ENCODE results near the gene KRTAP5-11.
"Not testable (repeated sequence)": the region's sequence is repeated elsewhere in the genome, so short reads cannot be mapped to it uniquely, and the experiment has no call there.

KRTAP5-11 gene

GRCh38 chr11:71604798-71605488 is 22.3 kb upstream of the KRTAP5-11 start:
- not testable (repeated sequence) for H4K20me1 ChIP-seq (ENCODE audit: insufficient read depth, low read length, poor library complexity, severe bottlenecking); H3F3A ChIP-seq (ENCODE audit: low read depth); H3K9me3 ChIP-seq (ENCODE audit: insufficient read depth, low read depth, low read length); H2AFZ ChIP-seq (ENCODE audit: low read length); H3K36me3 ChIP-seq (ENCODE audit: insufficient read depth, low read length); H3K4me2 ChIP-seq (ENCODE audit: low read depth, low read length, poor library complexity, severe bottlenecking); H3K79me2 ChIP-seq (ENCODE audit: insufficient read depth, low read length); H3K4me3 ChIP-seq (ENCODE audit: low read length, poor library complexity, severe bottlenecking); H3K4me1 ChIP-seq (ENCODE audit: insufficient read depth, low read length, poor library complexity, severe bottlenecking); H3K27me3 ChIP-seq (ENCODE audit: insufficient read depth, low read length, poor library complexity, severe bottlenecking); H3K9me2 ChIP-seq (replicated peaks; ENCODE audit: low read depth, low read length); H3K9ac ChIP-seq (ENCODE audit: low read depth, low read length, poor library complexity, severe bottlenecking)
- TF ChIP-seq, protein P1, sequence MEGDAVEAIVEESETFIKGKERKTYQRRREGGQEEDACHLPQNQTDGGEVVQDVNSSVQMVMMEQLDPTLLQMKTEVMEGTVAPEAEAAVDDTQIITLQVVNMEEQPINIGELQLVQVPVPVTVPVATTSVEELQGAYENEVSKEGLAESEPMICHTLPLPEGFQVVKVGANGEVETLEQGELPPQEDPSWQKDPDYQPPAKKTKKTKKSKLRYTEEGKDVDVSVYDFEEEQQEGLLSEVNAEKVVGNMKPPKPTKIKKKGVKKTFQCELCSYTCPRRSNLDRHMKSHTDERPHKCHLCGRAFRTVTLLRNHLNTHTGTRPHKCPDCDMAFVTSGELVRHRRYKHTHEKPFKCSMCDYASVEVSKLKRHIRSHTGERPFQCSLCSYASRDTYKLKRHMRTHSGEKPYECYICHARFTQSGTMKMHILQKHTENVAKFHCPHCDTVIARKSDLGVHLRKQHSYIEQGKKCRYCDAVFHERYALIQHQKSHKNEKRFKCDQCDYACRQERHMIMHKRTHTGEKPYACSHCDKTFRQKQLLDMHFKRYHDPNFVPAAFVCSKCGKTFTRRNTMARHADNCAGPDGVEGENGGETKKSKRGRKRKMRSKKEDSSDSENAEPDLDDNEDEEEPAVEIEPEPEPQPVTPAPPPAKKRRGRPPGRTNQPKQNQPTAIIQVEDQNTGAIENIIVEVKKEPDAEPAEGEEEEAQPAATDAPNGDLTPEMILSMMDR (conservative IDR thresholded peaks at IDR 0.05; ENCODE audit: low read length): peak; percentile 25; the same call in 1 of the 2 replicates

GRCh38 chr11:71603221-71603620 is 20.5 kb upstream of the KRTAP5-11 start:
- H3K4me3 ChIP-seq (ENCODE audit: low read length, poor library complexity, severe bottlenecking); H3K27me3 ChIP-seq (ENCODE audit: insufficient read depth, low read length, poor library complexity, severe bottlenecking); H4K20me1 ChIP-seq (ENCODE audit: insufficient read depth, low read length, poor library complexity, severe bottlenecking); H3K4me1 ChIP-seq (ENCODE audit: insufficient read depth, low read length, poor library complexity, severe bottlenecking); H3K9me3 ChIP-seq (ENCODE audit: insufficient read depth, low read depth, low read length); H2AFZ ChIP-seq (ENCODE audit: low read length); H3F3A ChIP-seq (ENCODE audit: low read depth); H3K9ac ChIP-seq (ENCODE audit: low read depth, low read length, poor library complexity, severe bottlenecking); H3K4me2 ChIP-seq (ENCODE audit: low read depth, low read length, poor library complexity, severe bottlenecking); H3K36me3 ChIP-seq (ENCODE audit: insufficient read depth, low read length); H3K79me2 ChIP-seq (ENCODE audit: insufficient read depth, low read length); H3K9me2 ChIP-seq (replicated peaks; ENCODE audit: low read depth, low read length): not testable (repeated sequence)

DNA sequence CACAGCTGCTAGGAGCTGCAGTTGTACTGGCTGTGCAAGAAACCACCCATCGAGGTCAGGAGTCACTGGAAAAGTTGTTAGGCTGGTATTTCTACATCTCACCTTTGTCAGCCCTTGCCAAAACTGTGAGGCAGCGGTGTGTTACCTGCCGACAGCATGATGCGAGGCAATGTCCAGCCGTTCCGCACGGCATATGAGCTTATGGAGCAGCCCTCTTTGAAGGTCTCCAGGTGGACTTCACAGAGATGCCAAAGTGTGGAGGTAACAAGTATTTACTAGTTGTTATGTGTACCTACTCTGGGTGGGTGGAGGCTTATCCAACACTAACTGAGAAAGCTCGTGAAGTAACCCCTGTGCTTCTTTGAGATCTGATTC is 6.9 kb upstream of the KRTAP5-11 start:
- H3K9me2 ChIP-seq (replicated peaks; ENCODE audit: low read depth, low read length); H3K4me1 ChIP-seq (ENCODE audit: insufficient read depth, low read length, poor library complexity, severe bottlenecking); H3K36me3 ChIP-seq (ENCODE audit: insufficient read depth, low read length); H3K79me2 ChIP-seq (ENCODE audit: insufficient read depth, low read length); H3K9ac ChIP-seq (ENCODE audit: low read depth, low read length, poor library complexity, severe bottlenecking); H3K4me3 ChIP-seq (ENCODE audit: low read length, poor library complexity, severe bottlenecking); H3K9me3 ChIP-seq (ENCODE audit: insufficient read depth, low read depth, low read length); H3K4me2 ChIP-seq (ENCODE audit: low read depth, low read length, poor library complexity, severe bottlenecking); H2AFZ ChIP-seq (ENCODE audit: low read length); H3K27me3 ChIP-seq (ENCODE audit: insufficient read depth, low read length, poor library complexity, severe bottlenecking); H4K20me1 ChIP-seq (ENCODE audit: insufficient read depth, low read length, poor library complexity, severe bottlenecking); H3F3A ChIP-seq (ENCODE audit: low read depth): not testable (repeated sequence)

GRCh38 chr11:71588822-71589545 is 6.3 kb upstream of the KRTAP5-11 start:
- not testable (repeated sequence) for H2AFZ ChIP-seq (ENCODE audit: low read length); H3K4me1 ChIP-seq (ENCODE audit: insufficient read depth, low read length, poor library complexity, severe bottlenecking); H3F3A ChIP-seq (ENCODE audit: low read depth); H3K4me3 ChIP-seq (ENCODE audit: low read length, poor library complexity, severe bottlenecking); H3K27me3 ChIP-seq (ENCODE audit: insufficient read depth, low read length, poor library complexity, severe bottlenecking); H3K9me3 ChIP-seq (ENCODE audit: insufficient read depth, low read depth, low read length); H3K4me2 ChIP-seq (ENCODE audit: low read depth, low read length, poor library complexity, severe bottlenecking); H3K79me2 ChIP-seq (ENCODE audit: insufficient read depth, low read length); H3K36me3 ChIP-seq (ENCODE audit: insufficient read depth, low read length); H3K9me2 ChIP-seq (replicated peaks; ENCODE audit: low read depth, low read length); H4K20me1 ChIP-seq (ENCODE audit: insufficient read depth, low read length, poor library complexity, severe bottlenecking); H3K9ac ChIP-seq (ENCODE audit: low read depth, low read length, poor library complexity, severe bottlenecking)
- TF ChIP-seq, protein P1 (conservative IDR thresholded peaks at IDR 0.05; ENCODE audit: low read length): peak; percentile 33

GRCh38 chr11:71588314-71588713 is 5.6 kb upstream of the KRTAP5-11 start:
- not testable (repeated sequence) for H3K4me2 ChIP-seq (ENCODE audit: low read depth, low read length, poor library complexity, severe bottlenecking); H3K9ac ChIP-seq (ENCODE audit: low read depth, low read length, poor library complexity, severe bottlenecking); H3K27me3 ChIP-seq (ENCODE audit: insufficient read depth, low read length, poor library complexity, severe bottlenecking); H3K9me2 ChIP-seq (replicated peaks; ENCODE audit: low read depth, low read length); H2AFZ ChIP-seq (ENCODE audit: low read length); H3K79me2 ChIP-seq (ENCODE audit: insufficient read depth, low read length); H4K20me1 ChIP-seq (ENCODE audit: insufficient read depth, low read length, poor library complexity, severe bottlenecking); H3K4me1 ChIP-seq (ENCODE audit: insufficient read depth, low read length, poor library complexity, severe bottlenecking); H3K4me3 ChIP-seq (ENCODE audit: low read length, poor library complexity, severe bottlenecking); H3K36me3 ChIP-seq (ENCODE audit: insufficient read depth, low read length); H3F3A ChIP-seq (ENCODE audit: low read depth); H3K9me3 ChIP-seq (ENCODE audit: insufficient read depth, low read depth, low read length)

- H3K9me2 ChIP-seq (replicated peaks; ENCODE audit: low read depth, low read length); H3F3A ChIP-seq (ENCODE audit: low read depth); H3K4me2 ChIP-seq (ENCODE audit: low read depth, low read length, poor library complexity, severe bottlenecking); H3K4me1 ChIP-seq (ENCODE audit: insufficient read depth, low read length, poor library complexity, severe bottlenecking); H3K36me3 ChIP-seq (ENCODE audit: insufficient read depth, low read length); H3K9ac ChIP-seq (ENCODE audit: low read depth, low read length, poor library complexity, severe bottlenecking); H3K4me3 ChIP-seq (ENCODE audit: low read length, poor library complexity, severe bottlenecking); H3K27me3 ChIP-seq (ENCODE audit: insufficient read depth, low read length, poor library complexity, severe bottlenecking); H3K9me3 ChIP-seq (ENCODE audit: insufficient read depth, low read depth, low read length); H3K79me2 ChIP-seq (ENCODE audit: insufficient read depth, low read length); H4K20me1 ChIP-seq (ENCODE audit: insufficient read depth, low read length, poor library complexity, severe bottlenecking); H2AFZ ChIP-seq (ENCODE audit: low read length): not testable (repeated sequence)
These were observed 3.0 kb upstream of the KRTAP5-11 start for GRCh38 chr11:71585673-71586072.

All from Loucy (cell line).